B cell (primary cell): ENCODE data around the gene NXPE4. TPM values are rescaled to one million over a fixed set of nuclear protein-coding genes. Genes with fewer than 3 reads are reported as not detected.
"Not testable (repeated sequence)": the region's sequence is repeated elsewhere in the genome, so short reads cannot be mapped to it uniquely, and the experiment has no call there.

ENCODE experiments used
- ATAC-seq: fragments of 200-7000 bp; cut with Tn5 transposase; one replicate; pipeline ENCODE4 v1.10.0; 2021; ENCODE audit warnings: low read depth, mild to moderate bottlenecking, moderate number of reproducible peaks, moderate library complexity
- CTCF ChIA-PET: fragments of 350-600 bp; sonication (Branson Sonifier 250); formaldehyde crosslinking; loops from one replicate; lab custom pipeline; 2021; ENCODE audit warnings: antibody characterized with exemption, inconsistent platforms; lab: Charles Lee
- POLR2A ChIA-PET: fragments of 350-600 bp; sonication (Branson Sonifier 250); formaldehyde crosslinking; loops from one replicate; lab custom pipeline; 2021; ENCODE audit warnings: antibody characterized with exemption; lab: Charles Lee
- DNase-seq: peaks from one replicate; pipeline ENCODE4 v3.0.0; 2013
- H2AFZ ChIP-seq: 2 replicates; pipeline ENCODE4 v1.6.1; 2012; ENCODE audit warnings: mild to moderate bottlenecking, low read depth, low read length; ENCODE audit not compliant: insufficient read depth, poor library complexity, severe bottlenecking
- H3K27ac ChIP-seq, 2 donors: 1 replicate in 1 of 2; 2 replicates in 1 of 2; pipeline ENCODE4 v1.5.1; 2012 to 2013; ENCODE audit warnings: low read length in 2 of 2, mild to moderate bottlenecking in 2 of 2, moderate library complexity in 1 of 2
- H3K27me3 ChIP-seq, 4 experiments: fragments of 200-600 bp in 1 of 4; sonication (generic) in 1 of 4; replicated peaks in 1 of 4; 1 replicate in 2 of 4; 2 replicates in 2 of 4; pipeline versions ENCODE4 v1.6.1 to v1.7.0; 2013 to 2016; ENCODE audit warnings: low read length in 3 of 4, mild to moderate bottlenecking in 2 of 4, mixed read lengths in 1 of 4, moderate library complexity in 1 of 4; ENCODE audit not compliant: insufficient read depth in 4 of 4, control insufficient read depth in 3 of 4; ENCODE audit errors: control extremely low read depth in 1 of 4
- H3K36me3 ChIP-seq, 2 experiments: replicated peaks in 1 of 2; 1 replicate in 1 of 2; 2 replicates in 1 of 2; pipeline versions ENCODE4 v1.6.1 to v1.7.1; 2013; ENCODE audit warnings: low read length in 1 of 2; ENCODE audit not compliant: insufficient read depth in 2 of 2, control insufficient read depth in 1 of 2; ENCODE audit errors: control extremely low read depth in 1 of 2, extremely low read depth in 1 of 2
- H3K4me1 ChIP-seq, 2 donors: fragments of 200-600 bp in 1 of 2; sonication (generic) in 1 of 2; 1 replicate in 1 of 2; 2 replicates in 1 of 2; pipeline versions ENCODE4 v1.5.1 to v1.6.1; 2013 to 2017; ENCODE audit warnings: low read length in 2 of 2; ENCODE audit not compliant: control insufficient read depth in 2 of 2, insufficient read depth in 2 of 2
- H3K4me2 ChIP-seq: replicated peaks from 2 replicates; pipeline ENCODE3; 2012; ENCODE audit warnings: mild to moderate bottlenecking, low read depth, low read length; ENCODE audit not compliant: poor library complexity, severe bottlenecking
- H3K4me3 ChIP-seq, 5 experiments: fragments of 200-600 bp in 1 of 5; sonication (generic) in 1 of 5; 1 replicate in 3 of 5; 2 replicates in 2 of 5; pipeline versions ENCODE4 v1.5.1 to v1.7.0; 2011 to 2016; ENCODE audit warnings: low read length in 4 of 5, mild to moderate bottlenecking in 4 of 5, low read depth in 2 of 5, control low read depth in 1 of 5, moderate library complexity in 1 of 5; ENCODE audit not compliant: insufficient read depth in 1 of 5; ENCODE audit errors: control extremely low read depth in 1 of 5, extremely low read depth in 1 of 5
- H3K79me2 ChIP-seq: fragments of 200-600 bp; sonication (generic); one replicate; pipeline ENCODE4 v1.6.0; 2016; ENCODE audit warnings: low read length; ENCODE audit not compliant: control insufficient read depth, insufficient read depth
- H3K9ac ChIP-seq: fragments of 200-600 bp; sonication (generic); 2 replicates; pipeline ENCODE4 v1.6.1; 2017; ENCODE audit warnings: mild to moderate bottlenecking, low read length, moderate library complexity
- H3K9me3 ChIP-seq, 3 donors: one replicate each; pipeline versions ENCODE4 v1.6.1 to v1.7.1; 2013; ENCODE audit warnings: low read length in 2 of 3; ENCODE audit not compliant: control insufficient read depth in 2 of 3, insufficient read depth in 1 of 3; ENCODE audit errors: control extremely low read depth in 1 of 3
- H4K20me1 ChIP-seq: 2 replicates; pipeline ENCODE4 v1.6.0; 2012; ENCODE audit warnings: mild to moderate bottlenecking, low read length; ENCODE audit not compliant: insufficient read depth, control insufficient read depth, poor library complexity, severe bottlenecking
- H3K27ac Mint-ChIP-seq: one replicate; pipeline ENCODE4 v1.8.0; 2021; ENCODE audit warnings: mixed read lengths
- H3K27me3 Mint-ChIP-seq: one replicate; pipeline ENCODE4 v1.8.0; 2021; ENCODE audit warnings: mixed read lengths
- H3K4me1 Mint-ChIP-seq: one replicate; pipeline ENCODE4 v1.8.0; 2021; ENCODE audit warnings: mixed read lengths
- H3K4me3 Mint-ChIP-seq: one replicate; pipeline ENCODE4 v1.8.0; 2021; ENCODE audit warnings: mixed read lengths
- H3K9me3 Mint-ChIP-seq: one replicate; pipeline ENCODE4 v1.8.0; 2022; ENCODE audit warnings: mixed read lengths; ENCODE audit not compliant: insufficient read depth
- EZH2 ChIP-seq: IDR thresholded peaks from 2 replicates; pipeline ENCODE4 v1.6.1; 2012; ENCODE audit warnings: borderline replicate concordance, low read depth, mild to moderate bottlenecking, moderate library complexity, low read length; ENCODE audit not compliant: insufficient read depth, poor library complexity, severe bottlenecking
- WGBS: methylation state at CpG from one replicate; pipeline ENCODE4 v1.1.5; 2013; ENCODE audit warnings: missing lambda C conversion rate; ENCODE audit not compliant: insufficient coverage; 5-methylcytosine and 5-hydroxymethylcytosine counted together
- intact Hi-C: fragments of 100-400 bp; cut with micrococcal nuclease; formaldehyde crosslinking; loops from one replicate; pipeline ENCODE4 v1.10.0; 2022
- polyA plus RNA-seq: library from polyadenylated mRNA; depleted of rRNA; stranded (reverse); fragments of >200 nt; gene quantifications from 2 replicates; pipeline ENCODE4 v1.2.3, GENCODE V29; 2012
- total RNA-seq, 2 donors: library from RNA; stranded (reverse); fragments of 120-200 nt in 1 of 2; gene quantifications; 1 replicate in 1 of 2; 2 replicates in 1 of 2; pipeline versions ENCODE4 v1.2.3 to v1.2.4, GENCODE V29; 2013 to 2022
- TF ChIP-seq, protein P1 (sequence below): fragments of 200-600 bp; IDR thresholded peaks from one replicate; pipeline ENCODE4 v1.8.0; 2022; ENCODE audit warnings: antibody characterized with exemption, mild to moderate bottlenecking

NXPE4 gene
- total and polyA plus RNA-seq, 2 donors (not counting 1 experiment from before 2014, with no cell fraction given) = not detected

DNA sequence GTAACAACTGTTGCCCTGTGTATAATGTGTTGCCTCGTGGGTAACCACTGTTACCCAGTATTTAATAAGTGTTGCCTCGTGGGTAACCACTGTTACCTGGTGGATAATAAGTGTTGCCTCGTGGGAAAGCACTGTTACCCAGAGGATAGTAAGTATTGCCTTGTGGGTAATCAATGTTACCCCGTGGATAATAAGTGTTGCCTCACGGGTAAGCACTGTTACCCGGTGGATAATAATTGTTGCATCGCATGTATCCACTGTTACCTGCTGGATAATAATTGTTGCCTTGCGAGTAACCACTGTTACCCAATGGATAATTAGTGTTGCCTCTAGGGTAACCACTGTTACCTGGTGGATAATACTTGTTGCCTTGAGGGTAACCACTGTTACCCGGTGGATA is 17.1 kb upstream of the NXPE4 start:
- no peak for TF ChIP-seq EZH2
- TF ChIP-seq, protein P1, sequence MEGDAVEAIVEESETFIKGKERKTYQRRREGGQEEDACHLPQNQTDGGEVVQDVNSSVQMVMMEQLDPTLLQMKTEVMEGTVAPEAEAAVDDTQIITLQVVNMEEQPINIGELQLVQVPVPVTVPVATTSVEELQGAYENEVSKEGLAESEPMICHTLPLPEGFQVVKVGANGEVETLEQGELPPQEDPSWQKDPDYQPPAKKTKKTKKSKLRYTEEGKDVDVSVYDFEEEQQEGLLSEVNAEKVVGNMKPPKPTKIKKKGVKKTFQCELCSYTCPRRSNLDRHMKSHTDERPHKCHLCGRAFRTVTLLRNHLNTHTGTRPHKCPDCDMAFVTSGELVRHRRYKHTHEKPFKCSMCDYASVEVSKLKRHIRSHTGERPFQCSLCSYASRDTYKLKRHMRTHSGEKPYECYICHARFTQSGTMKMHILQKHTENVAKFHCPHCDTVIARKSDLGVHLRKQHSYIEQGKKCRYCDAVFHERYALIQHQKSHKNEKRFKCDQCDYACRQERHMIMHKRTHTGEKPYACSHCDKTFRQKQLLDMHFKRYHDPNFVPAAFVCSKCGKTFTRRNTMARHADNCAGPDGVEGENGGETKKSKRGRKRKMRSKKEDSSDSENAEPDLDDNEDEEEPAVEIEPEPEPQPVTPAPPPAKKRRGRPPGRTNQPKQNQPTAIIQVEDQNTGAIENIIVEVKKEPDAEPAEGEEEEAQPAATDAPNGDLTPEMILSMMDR = no peak
- no peak overlapping the region for H2AFZ ChIP-seq
- H3K27ac ChIP-seq = no peak overlapping the region
- no peak overlapping the region for H3K4me3 ChIP-seq
- H3K9me3 ChIP-seq = no peaks in the 10 kb centered on the region
- no peaks in the 10 kb centered on the region for H3K36me3 ChIP-seq
- no peaks in the 10 kb centered on the region for H3K79me2 ChIP-seq
- no peaks in the 10 kb centered on the region for H3K9me3 Mint-ChIP-seq
- H4K20me1 ChIP-seq = no peaks in the 10 kb centered on the region
- ChIA-PET CTCF (no interaction called here), POLR2A (no interaction called here)
- no peaks in the 10 kb centered on the region for H3K27me3 Mint-ChIP-seq
- intact Hi-C loops = no loop called here
- H3K4me3 Mint-ChIP-seq = no peak overlapping the region
- H3K27ac Mint-ChIP-seq = no peak overlapping the region
- no peak overlapping the region for H3K9ac ChIP-seq
- no peaks in the 10 kb centered on the region for H3K27me3 ChIP-seq
- WGBS = 90% methylated on average over 8 of the region's 9 CpGs
- DNase-seq = no peak
- H3K4me2 ChIP-seq = no peak overlapping the region
- no peaks in the 10 kb centered on the region for H3K4me1 Mint-ChIP-seq
- ATAC-seq = no peak
- H3K4me1 ChIP-seq = no peaks in the 10 kb centered on the region

- H3K27me3 ChIP-seq, H3K27ac Mint-ChIP-seq, H3K9me3 Mint-ChIP-seq, H3K4me1 Mint-ChIP-seq, H3K4me1 ChIP-seq, H3K79me2 ChIP-seq, H3K4me3 ChIP-seq, intact Hi-C loops, H3K9ac ChIP-seq, CTCF ChIA-PET, H3K9me3 ChIP-seq, H2AFZ ChIP-seq, H3K36me3 ChIP-seq, H3K4me3 Mint-ChIP-seq, ATAC-seq, H4K20me1 ChIP-seq, H3K4me2 ChIP-seq, H3K27ac ChIP-seq, POLR2A ChIA-PET, DNase-seq, H3K27me3 Mint-ChIP-seq: not testable (repeated sequence)
- WGBS = 89% methylated on average over 7 of the region's 9 CpGs
These were observed 16.6 kb upstream of the NXPE4 start for GRCh38 chr11:114612199-114612598.
